Measurements from ENCODE around the gene FKBP2. TPM values are rescaled to one million over a fixed set of nuclear protein-coding genes. Genes with fewer than 3 reads are reported as not detected.

The FKBP2 gene
- total and polyA plus RNA-seq, 2 of the 13 experiments (the other 11 are each of a cell fraction or from before 2014, with no cell fraction given): 30.1 to 53.3 TPM

- 0 out of 2 replicates have a peak, but pooled peaks have one; percentile 1 for TF ChIP-seq TSC22D2 (CRISPR knock-in tag; IDR thresholded peaks at IDR 0.05; ENCODE audit: borderline replicate concordance)
- no peak for TF ChIP-seq NFKBIZ (CRISPR knock-in tag; IDR thresholded peaks at IDR 0.05)
- TF ChIP-seq MBNL3 (CRISPR knock-in tag; conservative IDR thresholded peaks at IDR 0.05): no peak
- TF ChIP-seq RFX3 (CRISPR knock-in tag; IDR thresholded peaks at IDR 0.05): no peak
- no peak for TF ChIP-seq RXRA (CRISPR knock-in tag; IDR thresholded peaks at IDR 0.05)
- TF ChIP-seq GZF1 (CRISPR knock-in tag; IDR thresholded peaks at IDR 0.05): no peak
- TF ChIP-seq ZNF264 (CRISPR knock-in tag; IDR thresholded peaks at IDR 0.05): no peak
- TF ChIP-seq IKZF5 (CRISPR knock-in tag; IDR thresholded peaks at IDR 0.05): 0 out of 2 replicates have a peak, but pooled peaks have one; percentile 44
- peak; percentile 24; the same call in 1 of the 2 replicates for TF ChIP-seq TAF1 (CRISPR knock-in tag; IDR thresholded peaks at IDR 0.05)
- TF ChIP-seq ZNF432 (CRISPR knock-in tag; IDR thresholded peaks at IDR 0.05; ENCODE audit: borderline replicate concordance): no peak
- 0 out of 2 replicates have a peak, but pooled peaks have one; percentile 12 for TF ChIP-seq BCL3 (CRISPR knock-in tag; IDR thresholded peaks at IDR 0.05)
- no peak for TF ChIP-seq MEF2D (CRISPR knock-in tag; IDR thresholded peaks at IDR 0.05)
- no peak for TF ChIP-seq ZNF337 (CRISPR knock-in tag; IDR thresholded peaks at IDR 0.05; ENCODE audit: borderline replicate concordance, low read depth)
- TF ChIP-seq IRF2 (CRISPR knock-in tag; IDR thresholded peaks at IDR 0.05): no peak
- TF ChIP-seq IKZF1 (IDR thresholded peaks at IDR 0.05): no peak
- no peak for TF ChIP-seq CSRNP1 (CRISPR knock-in tag; IDR thresholded peaks at IDR 0.05)
- no peak for TF ChIP-seq ZNF124 (CRISPR knock-in tag; IDR thresholded peaks at IDR 0.05)
- TF ChIP-seq, protein P1, sequence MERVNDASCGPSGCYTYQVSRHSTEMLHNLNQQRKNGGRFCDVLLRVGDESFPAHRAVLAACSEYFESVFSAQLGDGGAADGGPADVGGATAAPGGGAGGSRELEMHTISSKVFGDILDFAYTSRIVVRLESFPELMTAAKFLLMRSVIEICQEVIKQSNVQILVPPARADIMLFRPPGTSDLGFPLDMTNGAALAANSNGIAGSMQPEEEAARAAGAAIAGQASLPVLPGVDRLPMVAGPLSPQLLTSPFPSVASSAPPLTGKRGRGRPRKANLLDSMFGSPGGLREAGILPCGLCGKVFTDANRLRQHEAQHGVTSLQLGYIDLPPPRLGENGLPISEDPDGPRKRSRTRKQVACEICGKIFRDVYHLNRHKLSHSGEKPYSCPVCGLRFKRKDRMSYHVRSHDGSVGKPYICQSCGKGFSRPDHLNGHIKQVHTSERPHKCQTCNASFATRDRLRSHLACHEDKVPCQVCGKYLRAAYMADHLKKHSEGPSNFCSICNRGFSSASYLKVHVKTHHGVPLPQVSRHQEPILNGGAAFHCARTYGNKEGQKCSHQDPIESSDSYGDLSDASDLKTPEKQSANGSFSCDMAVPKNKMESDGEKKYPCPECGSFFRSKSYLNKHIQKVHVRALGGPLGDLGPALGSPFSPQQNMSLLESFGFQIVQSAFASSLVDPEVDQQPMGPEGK (CRISPR knock-in tag; IDR thresholded peaks at IDR 0.05): peak; percentile 51; the same call in 1 of the 2 replicates
- TF ChIP-seq KAT8 (CRISPR knock-in tag; IDR thresholded peaks at IDR 0.05): 0 out of 2 replicates have a peak, but pooled peaks have one; percentile 2
- TF ChIP-seq SP1 (IDR thresholded peaks at IDR 0.05): no peak
- peak; percentile 88 for TF ChIP-seq SP1 (CRISPR knock-in tag; IDR thresholded peaks at IDR 0.05)
- TF ChIP-seq ZNF879 (CRISPR knock-in tag; IDR thresholded peaks at IDR 0.05): no peak
- no peak for TF ChIP-seq YEATS2 (CRISPR knock-in tag; IDR thresholded peaks at IDR 0.05; ENCODE audit: borderline replicate concordance)
- TF ChIP-seq MYNN (CRISPR knock-in tag; IDR thresholded peaks at IDR 0.05; ENCODE audit: low read depth): no peak
- TF ChIP-seq KDM5B (CRISPR knock-in tag; IDR thresholded peaks at IDR 0.05; ENCODE audit: borderline replicate concordance): peak; percentile 41; the same call in 1 of the 2 replicates
- TF ChIP-seq YY1 (IDR thresholded peaks at IDR 0.05; ENCODE audit: insufficient read depth, insufficient replicate concordance, low read depth, low read length): peak; percentile 48
Measured at GRCh38 chr11:64251016-64251752, 10.3 kb downstream of the FKBP2 start, which contains the start of gene PLCB3 (continued).

All from HepG2 (cell line).